Brain microvascular endothelial cell (primary cell): ENCODE data around the gene USP5.
"Not testable (repeated sequence)": the region's sequence is repeated elsewhere in the genome, so short reads cannot be mapped to it uniquely, and the experiment has no call there.

Source experiments
- DNase-seq: peaks from one replicate; pipeline ENCODE4 v3.0.0-alpha.2; 2020
- H3K27ac ChIP-seq: fragments of 250-450 bp; sonication (Bioruptor Pico); 2 replicates; pipeline ENCODE4 v1.5.1; 2020; ENCODE audit warnings: mild to moderate bottlenecking, moderate library complexity
- H3K27me3 ChIP-seq: fragments of 250-450 bp; sonication (Bioruptor Pico); replicated peaks from 2 replicates; pipeline ENCODE4 v1.5.1; 2020; ENCODE audit warnings: mild to moderate bottlenecking
- H3K36me3 ChIP-seq: fragments of 250-450 bp; sonication (Bioruptor Pico); replicated peaks from 2 replicates; pipeline ENCODE4 v1.5.1; 2020; ENCODE audit warnings: mild to moderate bottlenecking
- H3K4me3 ChIP-seq: 2 replicates; pipeline ENCODE4 v1.5.1; 2011; ENCODE audit warnings: low read depth, mild to moderate bottlenecking, control low read depth, low read length, moderate library complexity
- in situ Hi-C: cut with HindIII; loops from 2 replicates; pipeline ENCODE4 v1.10.0; 2017; ENCODE audit warnings: low sequenced_read_pairs, low pct_ligation_motif_present
- TF ChIP-seq, protein P1 (sequence below): IDR thresholded peaks from 2 replicates; pipeline ENCODE4 v1.5.1; 2011; ENCODE audit warnings: low read depth, mild to moderate bottlenecking, moderate library complexity, low read length, control low read depth, inconsistent platforms; ENCODE audit errors: missing control alignments

The USP5 gene

DNA sequence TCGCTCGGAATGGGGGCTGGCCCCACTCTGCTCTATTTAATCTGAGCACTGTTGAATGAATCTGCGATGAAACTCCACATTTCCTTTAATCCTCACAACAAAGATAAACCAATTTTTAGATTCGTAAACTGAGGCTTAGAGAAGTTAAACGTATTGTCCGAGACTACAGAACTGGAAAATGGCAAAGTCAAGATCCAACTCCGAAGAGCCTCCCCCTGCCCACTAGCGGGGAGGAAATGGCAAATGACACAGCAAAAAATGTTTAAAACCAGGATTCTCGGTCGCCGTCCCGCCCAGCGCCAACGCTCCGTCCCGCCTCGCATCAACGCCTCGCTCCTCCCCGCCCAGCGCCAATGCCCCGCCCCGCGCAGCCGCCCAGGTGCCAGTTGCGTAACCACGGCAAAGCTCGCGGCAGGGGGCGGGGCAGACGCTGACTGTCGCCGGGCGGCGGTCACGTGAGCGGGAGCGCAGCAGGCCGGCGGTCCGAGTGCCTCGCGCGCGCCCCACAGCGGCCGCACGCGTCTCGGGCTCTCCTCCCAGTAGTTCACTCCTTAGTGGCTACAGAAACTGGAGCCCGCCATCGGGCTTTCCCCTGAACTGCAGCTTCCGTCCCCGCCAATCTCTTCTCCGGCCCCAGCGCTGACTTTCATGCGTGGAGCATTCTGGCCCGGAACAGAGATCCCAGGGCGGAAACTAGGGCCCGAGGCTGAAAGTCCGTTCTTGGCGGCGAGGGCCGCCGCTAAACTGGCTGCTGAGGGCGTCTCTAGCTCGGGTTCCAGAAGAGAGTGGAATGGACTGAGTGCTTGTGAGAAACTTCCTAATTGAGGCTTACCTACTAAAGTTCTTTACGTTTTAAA is 39.1 kb downstream of the USP5 start:
- TF ChIP-seq, protein P1, sequence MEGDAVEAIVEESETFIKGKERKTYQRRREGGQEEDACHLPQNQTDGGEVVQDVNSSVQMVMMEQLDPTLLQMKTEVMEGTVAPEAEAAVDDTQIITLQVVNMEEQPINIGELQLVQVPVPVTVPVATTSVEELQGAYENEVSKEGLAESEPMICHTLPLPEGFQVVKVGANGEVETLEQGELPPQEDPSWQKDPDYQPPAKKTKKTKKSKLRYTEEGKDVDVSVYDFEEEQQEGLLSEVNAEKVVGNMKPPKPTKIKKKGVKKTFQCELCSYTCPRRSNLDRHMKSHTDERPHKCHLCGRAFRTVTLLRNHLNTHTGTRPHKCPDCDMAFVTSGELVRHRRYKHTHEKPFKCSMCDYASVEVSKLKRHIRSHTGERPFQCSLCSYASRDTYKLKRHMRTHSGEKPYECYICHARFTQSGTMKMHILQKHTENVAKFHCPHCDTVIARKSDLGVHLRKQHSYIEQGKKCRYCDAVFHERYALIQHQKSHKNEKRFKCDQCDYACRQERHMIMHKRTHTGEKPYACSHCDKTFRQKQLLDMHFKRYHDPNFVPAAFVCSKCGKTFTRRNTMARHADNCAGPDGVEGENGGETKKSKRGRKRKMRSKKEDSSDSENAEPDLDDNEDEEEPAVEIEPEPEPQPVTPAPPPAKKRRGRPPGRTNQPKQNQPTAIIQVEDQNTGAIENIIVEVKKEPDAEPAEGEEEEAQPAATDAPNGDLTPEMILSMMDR, result peak; percentile 61
- Histone ChIP-seq H3K4me3 (peak overlapping the region; percentile 56), H3K36me3 (no peaks in the 10 kb centered on the region), H3K27me3 (no peaks in the 10 kb centered on the region), H3K27ac (peak overlapping the region; percentile 82)
- in situ Hi-C loops, result no loop called here
- DNase-seq, result peak; percentile 93

DNA sequence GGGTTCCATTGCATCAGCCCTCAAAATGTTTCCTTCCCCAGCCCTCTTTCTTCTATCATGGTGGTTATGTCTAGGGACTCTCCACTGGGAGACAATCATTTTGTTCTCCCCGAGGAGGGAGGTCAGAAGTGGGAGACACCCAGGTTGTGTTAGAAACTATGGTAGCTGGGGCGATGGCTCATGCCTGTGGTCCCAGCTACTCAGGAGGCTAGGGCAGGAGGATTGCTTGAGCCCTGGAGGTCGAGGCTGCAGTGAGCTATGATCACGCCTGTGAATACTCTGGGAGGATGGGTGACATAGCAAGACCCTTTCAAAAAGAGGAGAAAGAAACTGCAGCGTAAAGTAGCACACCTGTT is 39.7 kb downstream of the USP5 start:
- no peaks in the 10 kb centered on the region for H3K27me3 ChIP-seq
- DNase-seq, result no peak
- H3K36me3 ChIP-seq, result no peaks in the 10 kb centered on the region
- peak overlapping the region; percentile 56 for H3K4me3 ChIP-seq
- in situ Hi-C loops, result no loop called here
- peak overlapping the region; percentile 51 for H3K27ac ChIP-seq
- TF ChIP-seq, protein P1, result no peak

DNA sequence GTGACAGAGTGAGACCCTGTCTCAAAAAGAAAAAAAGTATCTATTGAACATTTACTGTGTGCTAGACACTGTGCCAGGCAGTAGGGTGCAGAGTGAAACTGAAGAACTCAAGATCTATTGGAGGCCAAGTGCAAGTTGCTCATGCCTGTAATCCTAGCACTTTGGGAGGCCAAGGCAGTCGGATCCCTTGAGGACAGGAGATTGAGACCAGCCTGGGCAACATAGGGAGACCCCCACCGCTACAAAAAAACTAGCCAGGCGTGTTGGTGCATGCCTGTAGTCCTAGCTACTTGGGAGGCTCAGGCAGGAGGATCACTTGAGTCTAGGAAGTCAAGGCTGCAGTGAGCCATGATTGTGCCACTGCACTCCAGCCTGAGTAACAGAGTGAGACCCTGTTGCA is 40.7 kb downstream of the USP5 start:
- H3K36me3 ChIP-seq, H3K27ac ChIP-seq, DNase-seq, H3K27me3 ChIP-seq, in situ Hi-C loops, H3K4me3 ChIP-seq: not testable (repeated sequence)

DNA sequence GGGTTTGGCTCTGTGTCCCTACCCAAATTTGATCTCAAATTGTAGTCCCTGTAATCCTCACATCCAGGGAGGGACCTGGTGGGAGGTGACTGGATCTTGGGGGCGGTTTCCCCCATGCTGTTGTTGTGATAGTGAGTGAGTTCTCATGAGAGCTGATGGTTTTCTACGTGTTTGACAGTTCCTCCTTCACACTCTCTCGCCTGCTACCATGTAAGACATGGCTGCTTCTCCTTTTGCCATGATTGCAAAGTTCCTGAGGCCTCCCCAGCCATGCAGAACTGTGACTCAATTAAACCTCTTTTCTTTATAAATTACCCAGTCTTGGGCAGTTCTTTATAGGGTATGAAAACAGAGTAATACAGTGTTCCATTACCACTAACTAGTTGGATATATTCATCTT is 42.4 kb downstream of the USP5 start:
- no peak overlapping the region for H3K4me3 ChIP-seq
- no peak for DNase-seq
- H3K27ac ChIP-seq, result no peak overlapping the region
- TF ChIP-seq, protein P1, result no peak
- no peaks in the 10 kb centered on the region for H3K36me3 ChIP-seq
- in situ Hi-C loops, result no loop called here
- no peaks in the 10 kb centered on the region for H3K27me3 ChIP-seq

DNA sequence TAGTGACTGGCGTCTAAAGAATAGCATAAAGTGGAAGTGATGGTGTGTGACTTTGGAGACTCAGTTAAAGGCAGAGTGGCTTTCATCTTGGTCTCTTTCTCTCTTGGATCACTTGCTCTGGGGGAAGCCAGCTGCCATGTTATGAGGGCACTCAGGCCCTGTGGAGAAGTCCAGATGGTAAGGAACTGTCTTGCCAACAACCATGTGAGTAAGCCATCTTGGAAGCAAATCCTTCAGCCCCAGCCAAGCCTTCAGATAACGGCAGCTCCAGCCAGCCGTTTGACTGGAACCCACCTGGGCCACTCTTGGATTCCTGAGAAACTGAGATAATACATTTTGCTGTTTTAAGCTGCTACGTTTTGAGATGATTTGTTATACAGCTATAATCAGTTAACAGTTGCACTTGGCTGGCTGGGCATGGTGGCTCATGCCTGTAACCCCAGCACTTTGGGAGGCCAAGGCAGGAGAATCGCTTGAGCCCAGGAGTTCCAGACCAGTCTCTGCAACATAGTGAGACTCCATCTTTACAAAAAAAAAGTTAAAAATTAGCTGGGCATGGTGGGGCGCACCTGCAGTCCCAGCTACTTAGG is 45.0 kb downstream of the USP5 start:
- Histone ChIP-seq H3K36me3 (no peaks in the 10 kb centered on the region), H3K4me3 (no peak overlapping the region), H3K27ac (no peak overlapping the region), H3K27me3 (no peaks in the 10 kb centered on the region)
- no peak for DNase-seq
- TF ChIP-seq, protein P1, result no peak
- in situ Hi-C loops, result no loop called here

DNA sequence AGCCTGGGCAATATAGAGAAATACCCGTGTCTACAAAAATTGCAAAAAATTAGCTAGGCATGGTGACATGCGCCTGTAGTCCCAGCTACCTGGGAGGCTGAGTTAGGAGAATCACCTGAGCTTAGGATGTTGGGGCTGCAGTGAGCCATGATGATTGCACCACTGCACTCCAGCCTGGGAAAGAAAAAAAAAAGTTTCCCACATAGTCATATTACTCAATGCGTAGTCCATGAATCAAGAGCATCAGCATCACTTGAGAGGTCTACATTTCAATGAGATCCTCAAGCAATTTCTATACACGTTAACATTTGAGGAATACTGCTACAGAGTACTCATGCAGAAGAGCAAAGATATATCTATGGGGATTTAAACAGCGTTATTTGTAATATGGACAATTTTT is 47.5 kb downstream of the USP5 start:
- Histone ChIP-seq H3K4me3 (no peak overlapping the region), H3K27me3 (no peaks in the 10 kb centered on the region), H3K27ac (no peak overlapping the region), H3K36me3 (no peaks in the 10 kb centered on the region)
- in situ Hi-C loops, result no loop called here
- TF ChIP-seq, protein P1, result no peak
- no peak for DNase-seq
